ENCODE results near the gene ELAVL2.

DNA sequence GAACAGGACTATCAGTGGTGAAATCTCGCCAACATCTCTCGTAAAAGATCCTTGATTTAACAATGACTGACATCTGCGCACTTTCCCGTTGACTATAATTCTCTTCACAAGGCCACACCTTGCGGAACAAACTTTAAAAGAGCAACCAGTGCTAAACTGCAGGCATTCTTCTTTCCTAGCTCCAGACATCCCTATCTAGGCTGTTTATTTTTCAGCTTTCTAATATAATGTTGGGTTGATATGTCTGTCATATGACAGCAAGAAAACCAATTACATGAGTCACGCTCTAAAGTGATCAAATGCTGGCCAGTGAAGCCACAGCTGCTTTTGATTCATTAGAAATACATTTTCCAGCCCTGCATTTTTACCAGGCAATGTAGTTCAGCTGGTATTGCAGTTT lies 162.5 kb downstream of the ELAVL2 start:
- TF ChIP-seq CTCF (IDR thresholded peaks at IDR 0.05; ENCODE audit: insufficient read depth, low read length) (no peak), POLR2AphosphoS5 (IDR thresholded peaks at IDR 0.05; ENCODE audit: low read depth) (no peak), GABPA (IDR thresholded peaks at IDR 0.05; ENCODE audit: low read depth) (no peak)
- TF ChIP-seq, protein P1, sequence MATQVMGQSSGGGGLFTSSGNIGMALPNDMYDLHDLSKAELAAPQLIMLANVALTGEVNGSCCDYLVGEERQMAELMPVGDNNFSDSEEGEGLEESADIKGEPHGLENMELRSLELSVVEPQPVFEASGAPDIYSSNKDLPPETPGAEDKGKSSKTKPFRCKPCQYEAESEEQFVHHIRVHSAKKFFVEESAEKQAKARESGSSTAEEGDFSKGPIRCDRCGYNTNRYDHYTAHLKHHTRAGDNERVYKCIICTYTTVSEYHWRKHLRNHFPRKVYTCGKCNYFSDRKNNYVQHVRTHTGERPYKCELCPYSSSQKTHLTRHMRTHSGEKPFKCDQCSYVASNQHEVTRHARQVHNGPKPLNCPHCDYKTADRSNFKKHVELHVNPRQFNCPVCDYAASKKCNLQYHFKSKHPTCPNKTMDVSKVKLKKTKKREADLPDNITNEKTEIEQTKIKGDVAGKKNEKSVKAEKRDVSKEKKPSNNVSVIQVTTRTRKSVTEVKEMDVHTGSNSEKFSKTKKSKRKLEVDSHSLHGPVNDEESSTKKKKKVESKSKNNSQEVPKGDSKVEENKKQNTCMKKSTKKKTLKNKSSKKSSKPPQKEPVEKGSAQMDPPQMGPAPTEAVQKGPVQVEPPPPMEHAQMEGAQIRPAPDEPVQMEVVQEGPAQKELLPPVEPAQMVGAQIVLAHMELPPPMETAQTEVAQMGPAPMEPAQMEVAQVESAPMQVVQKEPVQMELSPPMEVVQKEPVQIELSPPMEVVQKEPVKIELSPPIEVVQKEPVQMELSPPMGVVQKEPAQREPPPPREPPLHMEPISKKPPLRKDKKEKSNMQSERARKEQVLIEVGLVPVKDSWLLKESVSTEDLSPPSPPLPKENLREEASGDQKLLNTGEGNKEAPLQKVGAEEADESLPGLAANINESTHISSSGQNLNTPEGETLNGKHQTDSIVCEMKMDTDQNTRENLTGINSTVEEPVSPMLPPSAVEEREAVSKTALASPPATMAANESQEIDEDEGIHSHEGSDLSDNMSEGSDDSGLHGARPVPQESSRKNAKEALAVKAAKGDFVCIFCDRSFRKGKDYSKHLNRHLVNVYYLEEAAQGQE (IDR thresholded peaks at IDR 0.05; ENCODE audit: insufficient replicate concordance, low read depth), result no peak

Data from HL-60 (cell line).